Hepatocyte (in vitro differentiated cells): ENCODE results near the gene LAPTM5. TPM values are rescaled to one million over a fixed set of nuclear protein-coding genes. Genes with fewer than 3 reads are reported as not detected.

Experiments
- DNase-seq: peaks from one replicate; pipeline ENCODE4 v3.0.0-alpha.2; 2016; ENCODE audit warnings: low spot score
- H2AFZ ChIP-seq: fragments of 200-600 bp; sonication (generic); 2 replicates; pipeline ENCODE4 v1.6.0; 2016; ENCODE audit warnings: antibody characterized with exemption, mild to moderate bottlenecking
- H3K27ac ChIP-seq: fragments of 200-600 bp; sonication (generic); 2 replicates; pipeline ENCODE4 v1.5.1; 2016; ENCODE audit warnings: mild to moderate bottlenecking
- H3K27me3 ChIP-seq: fragments of 200-600 bp; sonication (generic); 2 replicates; pipeline ENCODE4 v1.6.1; 2016
- H3K36me3 ChIP-seq: fragments of 200-600 bp; sonication (generic); replicated peaks from 2 replicates; pipeline ENCODE4 v1.5.1; 2016; ENCODE audit warnings: low read depth; ENCODE audit not compliant: insufficient read depth
- H3K4me1 ChIP-seq: fragments of 200-600 bp; sonication (generic); 2 replicates; pipeline ENCODE4 v1.5.1; 2016; ENCODE audit warnings: mild to moderate bottlenecking, moderate library complexity; ENCODE audit not compliant: insufficient read depth
- H3K4me2 ChIP-seq: fragments of 200-600 bp; sonication (generic); 2 replicates; pipeline ENCODE4 v1.6.0; 2016
- H3K4me3 ChIP-seq: fragments of 200-600 bp; sonication (generic); 2 replicates; pipeline ENCODE4 v1.5.1; 2016; ENCODE audit warnings: mild to moderate bottlenecking
- H3K79me2 ChIP-seq: fragments of 200-600 bp; sonication (generic); 2 replicates; pipeline ENCODE4 v1.6.0; 2017; ENCODE audit warnings: mild to moderate bottlenecking
- H3K9me2 ChIP-seq: fragments of 200-600 bp; sonication (generic); replicated peaks from 2 replicates; pipeline ENCODE4 v1.6.0; 2017; ENCODE audit warnings: mild to moderate bottlenecking; ENCODE audit not compliant: insufficient read depth
- H3K9me3 ChIP-seq: fragments of 200-600 bp; sonication (generic); 2 replicates; pipeline ENCODE4 v1.5.1; 2016; ENCODE audit warnings: low read depth, mild to moderate bottlenecking
- H4K20me1 ChIP-seq: fragments of 200-600 bp; sonication (generic); 2 replicates; pipeline ENCODE4 v1.6.0; 2016; ENCODE audit warnings: mild to moderate bottlenecking; ENCODE audit not compliant: insufficient read depth, poor library complexity, severe bottlenecking
- EZH2 ChIP-seq: fragments of 200-600 bp; sonication (generic); IDR thresholded peaks from 2 replicates; pipeline ENCODE4 v1.6.1; 2016; ENCODE audit warnings: antibody characterized with exemption, mild to moderate bottlenecking, borderline replicate concordance
- EZH2phosphoT487 ChIP-seq: fragments of 200-600 bp; sonication (generic); IDR thresholded peaks from one replicate; pipeline ENCODE4 v1.6.1; 2018; ENCODE audit warnings: antibody characterized with exemption, mild to moderate bottlenecking, low read depth, moderate library complexity; ENCODE audit not compliant: unreplicated experiment, severe bottlenecking
- WGBS: methylation state at CpG from one replicate; pipeline ENCODE4 v1.1.6; 2016; ENCODE audit warnings: low lambda C conversion rate; ENCODE audit errors: missing lambda C conversion rate; 5-methylcytosine and 5-hydroxymethylcytosine counted together
- polyA plus RNA-seq: library from polyadenylated mRNA; unstranded; fragments of >200 nt; fragmentation: Nextera tagmentation; extraction: Ambion mirVana; gene quantifications from 2 replicates; pipeline ENCODE4 v1.2.1, GENCODE V29; 2016
- total RNA-seq: library from RNA; depleted of rRNA; stranded (reverse); fragments of >200 nt; gene quantifications from 2 replicates; pipeline ENCODE4 v1.2.3, GENCODE V29; 2014
- TF ChIP-seq, protein P1 (sequence below): fragments of 200-600 bp; sonication (generic); IDR thresholded peaks from 2 replicates; pipeline ENCODE4 v1.5.1; 2016; ENCODE audit warnings: antibody characterized with exemption, mild to moderate bottlenecking; ENCODE audit not compliant: poor library complexity

Gene LAPTM5
- total and polyA plus RNA-seq, 2 experiments from 2014 or later: 2.6 to 3.2 TPM

GRCh38 chr1:30804822-30805221 lies 47.2 kb upstream of the LAPTM5 start:
- H3K9me3 ChIP-seq: no peaks in the 10 kb centered on the region
- WGBS: 72% methylated on average over 5 of the region's 5 CpGs

GRCh38 chr1:30804352-30804751 lies 46.8 kb upstream of the LAPTM5 start:
- H3K36me3 ChIP-seq: no peaks in the 10 kb centered on the region
- H3K79me2 ChIP-seq: no peaks in the 10 kb centered on the region
- H3K9me3 ChIP-seq: no peaks in the 10 kb centered on the region
- H3K4me2 ChIP-seq: no peak overlapping the region
- H3K4me3 ChIP-seq: no peak overlapping the region
- WGBS: 82% methylated on average over 7 of the region's 7 CpGs
- H3K27ac ChIP-seq: no peak overlapping the region
- DNase-seq: no peak
- H2AFZ ChIP-seq: no peak overlapping the region
- peaks cover 30% of the 10 kb centered on the region for H3K4me1 ChIP-seq
- no peaks in the 10 kb centered on the region for H4K20me1 ChIP-seq
- no peak for TF ChIP-seq EZH2phosphoT487
- TF ChIP-seq EZH2: no peak
- TF ChIP-seq, protein P1, sequence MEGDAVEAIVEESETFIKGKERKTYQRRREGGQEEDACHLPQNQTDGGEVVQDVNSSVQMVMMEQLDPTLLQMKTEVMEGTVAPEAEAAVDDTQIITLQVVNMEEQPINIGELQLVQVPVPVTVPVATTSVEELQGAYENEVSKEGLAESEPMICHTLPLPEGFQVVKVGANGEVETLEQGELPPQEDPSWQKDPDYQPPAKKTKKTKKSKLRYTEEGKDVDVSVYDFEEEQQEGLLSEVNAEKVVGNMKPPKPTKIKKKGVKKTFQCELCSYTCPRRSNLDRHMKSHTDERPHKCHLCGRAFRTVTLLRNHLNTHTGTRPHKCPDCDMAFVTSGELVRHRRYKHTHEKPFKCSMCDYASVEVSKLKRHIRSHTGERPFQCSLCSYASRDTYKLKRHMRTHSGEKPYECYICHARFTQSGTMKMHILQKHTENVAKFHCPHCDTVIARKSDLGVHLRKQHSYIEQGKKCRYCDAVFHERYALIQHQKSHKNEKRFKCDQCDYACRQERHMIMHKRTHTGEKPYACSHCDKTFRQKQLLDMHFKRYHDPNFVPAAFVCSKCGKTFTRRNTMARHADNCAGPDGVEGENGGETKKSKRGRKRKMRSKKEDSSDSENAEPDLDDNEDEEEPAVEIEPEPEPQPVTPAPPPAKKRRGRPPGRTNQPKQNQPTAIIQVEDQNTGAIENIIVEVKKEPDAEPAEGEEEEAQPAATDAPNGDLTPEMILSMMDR: no peak
- no peaks in the 10 kb centered on the region for H3K27me3 ChIP-seq
- no peaks in the 10 kb centered on the region for H3K9me2 ChIP-seq

More at GRCh38 chr1:30804822-30805221, 47.2 kb upstream of the LAPTM5 start:
- peaks cover 33% of the 10 kb centered on the region for H3K4me1 ChIP-seq
- H2AFZ ChIP-seq: no peak overlapping the region
- no peaks in the 10 kb centered on the region for H3K79me2 ChIP-seq
- no peaks in the 10 kb centered on the region for H3K9me2 ChIP-seq
- no peak overlapping the region for H3K4me3 ChIP-seq
- TF ChIP-seq, protein P1: no peak
- no peak for TF ChIP-seq EZH2
- TF ChIP-seq EZH2phosphoT487: no peak
- no peaks in the 10 kb centered on the region for H3K27me3 ChIP-seq
- no peak overlapping the region for H3K4me2 ChIP-seq
- no peaks in the 10 kb centered on the region for H3K36me3 ChIP-seq
- no peak for DNase-seq
- no peak overlapping the region for H3K27ac ChIP-seq
- H4K20me1 ChIP-seq: no peaks in the 10 kb centered on the region

DNA sequence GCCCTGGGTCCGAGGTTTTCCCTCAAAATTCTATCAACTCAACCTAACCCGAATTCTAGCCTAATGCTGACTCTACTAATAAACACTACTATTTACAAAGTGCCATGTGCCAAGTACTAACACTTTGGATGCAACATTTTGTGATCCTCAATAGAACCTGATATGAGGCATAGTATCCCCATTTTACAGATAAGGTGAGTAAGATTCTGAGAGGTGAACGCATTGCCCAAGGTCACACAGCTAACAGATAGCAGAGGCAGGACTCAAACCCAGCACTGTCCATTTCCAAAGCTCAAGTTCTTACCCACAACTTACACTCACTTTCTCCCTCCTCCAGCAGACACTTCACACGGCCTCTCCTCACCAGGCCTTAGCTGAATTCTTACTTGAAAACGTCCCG lies 46.0 kb upstream of the LAPTM5 start:
- WGBS: 74% methylated on average over 6 of the region's 6 CpGs
- H3K79me2 ChIP-seq: no peaks in the 10 kb centered on the region
- DNase-seq: no peak
- no peak overlapping the region for H3K4me2 ChIP-seq
- H3K27ac ChIP-seq: no peak overlapping the region
- H2AFZ ChIP-seq: no peak overlapping the region
- no peaks in the 10 kb centered on the region for H3K9me2 ChIP-seq
- H3K9me3 ChIP-seq: no peaks in the 10 kb centered on the region
- TF ChIP-seq, protein P1: no peak
- TF ChIP-seq EZH2 (no peak), EZH2phosphoT487 (no peak)
- H3K27me3 ChIP-seq: no peaks in the 10 kb centered on the region
- H3K4me1 ChIP-seq: peaks cover 22% of the 10 kb centered on the region
- H3K36me3 ChIP-seq: no peaks in the 10 kb centered on the region
- H3K4me3 ChIP-seq: no peak overlapping the region
- no peaks in the 10 kb centered on the region for H4K20me1 ChIP-seq

GRCh38 chr1:30801771-30802198 lies 44.2 kb upstream of the LAPTM5 start:
- Histone ChIP-seq H2AFZ (peak overlapping the region; percentile 54), H3K4me3 (no peak overlapping the region), H3K79me2 (no peaks in the 10 kb centered on the region), H3K9me2 (no peaks in the 10 kb centered on the region), H3K27me3 (no peaks in the 10 kb centered on the region), H3K9me3 (no peaks in the 10 kb centered on the region), H3K4me1 (peaks cover 11% of the 10 kb centered on the region), H3K36me3 (no peaks in the 10 kb centered on the region), H3K4me2 (peak overlapping the region; percentile 79), H4K20me1 (no peaks in the 10 kb centered on the region), H3K27ac (no peak overlapping the region)
- TF ChIP-seq EZH2phosphoT487 (no peak), EZH2 (no peak)
- TF ChIP-seq, protein P1: peak; percentile 99
- WGBS: 5% methylated on average over 19 of the region's 19 CpGs
- peak; percentile 87 for DNase-seq
